VCaP (cell line): ENCODE data around the gene NINL.

Source experiments
- H3K27ac ChIP-seq: fragments of 450-650 bp; 2 replicates; pipeline ENCODE4 v1.5.1; 2017
- CTCF ChIP-seq: fragments of 450-650 bp; conservative IDR thresholded peaks from 2 replicates; pipeline ENCODE4 v1.5.1; 2017; ENCODE audit warnings: mild to moderate bottlenecking, moderate library complexity

The NINL gene

GRCh38 chr20:25532971-25533391 is 52.4 kb downstream of the NINL start:
- H3K27ac ChIP-seq: peak overlapping the region; percentile 93
- no peak for TF ChIP-seq CTCF

GRCh38 chr20:25532015-25532751 is 53.1 kb downstream of the NINL start:
- H3K27ac ChIP-seq: peak overlapping the region; percentile 93
- TF ChIP-seq CTCF: 0 out of 2 replicates have a peak, but pooled peaks have one; percentile 12

- H3K27ac ChIP-seq: no peak overlapping the region
- TF ChIP-seq CTCF: no peak
Measured at GRCh38 chr20:25529295-25529951, 55.9 kb downstream of the NINL start.

GRCh38 chr20:25527949-25528348 is 57.4 kb downstream of the NINL start:
- TF ChIP-seq CTCF: no peak
- no peak overlapping the region for H3K27ac ChIP-seq

- TF ChIP-seq CTCF: no peak
- H3K27ac ChIP-seq: no peak overlapping the region
Measured at GRCh38 chr20:25526446-25526845, 58.9 kb downstream of the NINL start.

GRCh38 chr20:25525867-25526266 is 59.5 kb downstream of the NINL start:
- TF ChIP-seq CTCF: no peak
- no peak overlapping the region for H3K27ac ChIP-seq

- no peak for TF ChIP-seq CTCF
- no peak overlapping the region for H3K27ac ChIP-seq
Measured at GRCh38 chr20:25525295-25525694, 60.0 kb downstream of the NINL start.
